ENCODE measurements around the gene NAALADL2.

DNA sequence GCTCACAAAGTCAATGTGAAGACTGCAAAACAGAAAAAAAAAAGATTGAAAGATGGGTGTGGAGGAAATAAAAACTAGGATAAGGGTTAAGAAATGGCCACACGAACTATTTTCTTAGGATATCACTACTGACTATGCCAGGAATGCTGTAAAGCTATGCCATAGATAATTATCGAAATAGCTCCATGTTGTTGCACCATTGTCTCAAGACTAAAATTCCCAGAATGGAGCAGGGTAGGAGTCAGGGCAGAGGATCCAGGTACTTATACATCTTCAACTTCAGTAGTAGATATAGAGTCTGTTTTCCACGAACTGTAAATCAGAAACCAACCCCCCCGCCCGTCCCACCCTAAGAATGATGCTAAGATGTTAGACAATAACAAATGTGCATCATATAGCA is 302.2 kb downstream of the NAALADL2 start:
- TF ChIP-seq, protein P1, sequence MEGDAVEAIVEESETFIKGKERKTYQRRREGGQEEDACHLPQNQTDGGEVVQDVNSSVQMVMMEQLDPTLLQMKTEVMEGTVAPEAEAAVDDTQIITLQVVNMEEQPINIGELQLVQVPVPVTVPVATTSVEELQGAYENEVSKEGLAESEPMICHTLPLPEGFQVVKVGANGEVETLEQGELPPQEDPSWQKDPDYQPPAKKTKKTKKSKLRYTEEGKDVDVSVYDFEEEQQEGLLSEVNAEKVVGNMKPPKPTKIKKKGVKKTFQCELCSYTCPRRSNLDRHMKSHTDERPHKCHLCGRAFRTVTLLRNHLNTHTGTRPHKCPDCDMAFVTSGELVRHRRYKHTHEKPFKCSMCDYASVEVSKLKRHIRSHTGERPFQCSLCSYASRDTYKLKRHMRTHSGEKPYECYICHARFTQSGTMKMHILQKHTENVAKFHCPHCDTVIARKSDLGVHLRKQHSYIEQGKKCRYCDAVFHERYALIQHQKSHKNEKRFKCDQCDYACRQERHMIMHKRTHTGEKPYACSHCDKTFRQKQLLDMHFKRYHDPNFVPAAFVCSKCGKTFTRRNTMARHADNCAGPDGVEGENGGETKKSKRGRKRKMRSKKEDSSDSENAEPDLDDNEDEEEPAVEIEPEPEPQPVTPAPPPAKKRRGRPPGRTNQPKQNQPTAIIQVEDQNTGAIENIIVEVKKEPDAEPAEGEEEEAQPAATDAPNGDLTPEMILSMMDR (IDR thresholded peaks at IDR 0.05), result no peak
- TF ChIP-seq POLR2A (IDR thresholded peaks at IDR 0.05), result no peak

Data from body of pancreas (tissue), 4 donors.